ENCODE data around the gene TP53BP2. TPM values are rescaled to one million over a fixed set of nuclear protein-coding genes. Genes with fewer than 3 reads are reported as not detected.
"Not testable (repeated sequence)": the region's sequence is repeated elsewhere in the genome, so short reads cannot be mapped to it uniquely, and the experiment has no call there.

TP53BP2 gene
- polyA plus RNA-seq, 1 experiment, result 18.6 TPM

DNA sequence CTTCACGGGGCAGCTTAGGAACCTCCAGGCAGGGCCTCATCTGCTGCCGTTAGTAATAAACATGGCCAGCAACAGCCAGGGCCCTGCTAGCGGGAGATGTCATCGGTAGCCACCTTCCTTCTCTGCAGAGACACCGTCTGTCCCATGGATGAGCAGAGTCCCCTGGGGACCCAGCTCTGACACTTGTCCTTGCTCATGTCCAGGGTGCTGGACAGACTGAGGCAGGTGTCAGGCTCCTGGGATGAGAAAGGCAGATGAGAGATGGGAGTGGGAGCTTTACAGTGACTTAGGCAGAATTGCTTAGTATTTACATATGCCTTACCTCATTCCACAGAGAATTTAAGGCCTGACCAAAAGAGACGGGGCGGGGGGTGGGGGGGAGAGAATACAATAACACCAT is 108.4 kb downstream of the TP53BP2 start:
- DNase-seq (ENCODE audit: low read depth), result no peak
- no peaks in the 10 kb centered on the region for H3K27me3 ChIP-seq (ENCODE audit: control insufficient read depth, insufficient read depth, low read length)
- peaks cover 6% of the 10 kb centered on the region for H3K36me3 ChIP-seq (ENCODE audit: control insufficient read depth, insufficient read depth, low read length)
- ChIA-PET POLR2A (interaction anchor here (0.7 kb wide), 2 partner anchors 34 to 74 kb away, joined by 3 read pairs; no protein-coding TSS in a partner anchor), CTCF (interaction anchor here (0.8 to 3.7 kb wide), 2 partner anchors 11 to 26 kb away, joined by 3 to 28 read pairs; no protein-coding TSS in a partner anchor)
- no peak overlapping the region for H3K4me3 ChIP-seq (ENCODE audit: low read depth, low read length)
- TF ChIP-seq, protein P1, sequence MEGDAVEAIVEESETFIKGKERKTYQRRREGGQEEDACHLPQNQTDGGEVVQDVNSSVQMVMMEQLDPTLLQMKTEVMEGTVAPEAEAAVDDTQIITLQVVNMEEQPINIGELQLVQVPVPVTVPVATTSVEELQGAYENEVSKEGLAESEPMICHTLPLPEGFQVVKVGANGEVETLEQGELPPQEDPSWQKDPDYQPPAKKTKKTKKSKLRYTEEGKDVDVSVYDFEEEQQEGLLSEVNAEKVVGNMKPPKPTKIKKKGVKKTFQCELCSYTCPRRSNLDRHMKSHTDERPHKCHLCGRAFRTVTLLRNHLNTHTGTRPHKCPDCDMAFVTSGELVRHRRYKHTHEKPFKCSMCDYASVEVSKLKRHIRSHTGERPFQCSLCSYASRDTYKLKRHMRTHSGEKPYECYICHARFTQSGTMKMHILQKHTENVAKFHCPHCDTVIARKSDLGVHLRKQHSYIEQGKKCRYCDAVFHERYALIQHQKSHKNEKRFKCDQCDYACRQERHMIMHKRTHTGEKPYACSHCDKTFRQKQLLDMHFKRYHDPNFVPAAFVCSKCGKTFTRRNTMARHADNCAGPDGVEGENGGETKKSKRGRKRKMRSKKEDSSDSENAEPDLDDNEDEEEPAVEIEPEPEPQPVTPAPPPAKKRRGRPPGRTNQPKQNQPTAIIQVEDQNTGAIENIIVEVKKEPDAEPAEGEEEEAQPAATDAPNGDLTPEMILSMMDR (IDR thresholded peaks at IDR 0.05; ENCODE audit: insufficient read depth, low read depth, low read length), result no peak

DNA sequence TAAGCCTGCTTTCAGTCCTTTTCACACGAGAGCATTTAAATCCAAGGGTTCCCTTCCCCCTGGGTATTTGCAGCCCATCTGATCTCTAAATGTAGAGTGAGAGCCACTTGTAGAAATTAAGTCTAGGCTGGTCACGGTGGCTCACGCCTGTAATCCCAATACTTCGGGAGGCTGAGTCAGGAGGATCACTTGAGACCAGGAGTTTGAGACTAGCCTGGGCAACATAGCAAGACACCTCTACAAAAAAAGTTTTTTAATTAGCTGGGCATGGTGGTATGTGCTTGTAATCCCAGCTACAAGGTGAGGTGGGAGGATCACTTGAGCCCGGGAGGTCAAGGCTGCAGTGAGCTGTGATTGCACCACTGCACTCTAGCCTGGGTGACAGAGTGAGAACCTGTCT is 109.1 kb downstream of the TP53BP2 start:
- DNase-seq (ENCODE audit: low read depth); H3K27me3 ChIP-seq (ENCODE audit: control insufficient read depth, insufficient read depth, low read length); POLR2A ChIA-PET; H3K4me3 ChIP-seq (ENCODE audit: low read depth, low read length); H3K36me3 ChIP-seq (ENCODE audit: control insufficient read depth, insufficient read depth, low read length): not testable (repeated sequence)
- CTCF ChIA-PET, result interaction anchor here (0.8 to 3.7 kb wide), 2 partner anchors 12 to 25 kb away, joined by 3 to 28 read pairs; no protein-coding TSS in a partner anchor

DNA sequence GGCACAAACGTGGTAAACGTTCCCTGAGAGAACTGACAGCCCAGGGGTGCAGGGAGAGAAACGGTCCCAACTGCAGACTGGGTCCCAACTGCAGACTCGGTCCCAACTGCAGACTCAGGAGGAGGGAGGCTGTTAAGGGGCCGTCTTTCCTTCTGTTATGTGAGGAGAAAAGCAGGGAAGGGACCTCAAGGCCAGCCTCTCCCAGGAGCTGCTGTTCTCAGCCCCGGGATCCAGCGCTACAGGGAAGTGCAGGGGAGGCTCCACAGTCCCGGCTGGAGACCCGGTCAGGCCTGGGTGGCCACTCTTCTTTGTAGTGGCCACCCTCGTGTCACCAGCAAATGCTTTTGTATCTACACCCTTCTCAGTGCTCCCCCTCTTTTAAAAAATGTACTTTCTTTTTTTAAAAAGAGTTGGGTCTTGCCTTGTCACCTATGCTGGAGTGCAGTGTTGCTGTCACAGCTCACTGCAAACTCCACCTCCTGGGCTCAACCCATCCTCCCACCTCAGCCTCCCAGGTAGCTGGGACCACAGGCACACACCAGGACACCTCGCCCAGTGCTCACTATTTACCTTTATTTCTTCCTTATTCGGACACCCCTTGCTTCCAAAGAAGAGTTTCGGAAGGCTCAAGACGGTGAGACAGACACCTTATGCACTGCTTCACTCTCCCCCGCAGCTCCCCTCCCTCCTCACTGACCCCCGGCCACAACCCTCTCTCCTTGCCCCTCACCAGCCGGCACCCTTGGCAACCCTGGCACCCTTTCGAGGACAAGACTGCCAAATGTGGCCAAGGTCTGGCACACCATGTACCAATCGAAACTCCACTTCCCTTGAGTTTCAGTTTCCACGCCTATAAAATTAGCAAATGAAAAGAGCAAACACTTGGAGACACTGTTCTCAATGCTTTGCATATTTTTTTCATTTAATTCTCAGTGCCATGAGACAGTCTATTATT is 111.6 kb downstream of the TP53BP2 start:
- ChIA-PET POLR2A (no interaction called here), CTCF (interaction anchor here (0.6 to 2.1 kb wide), 3 partner anchors 11 to 1237 kb away, joined by 6 read pairs; no protein-coding TSS in a partner anchor)
- peaks cover 10% of the 10 kb centered on the region for H3K36me3 ChIP-seq (ENCODE audit: control insufficient read depth, insufficient read depth, low read length)
- TF ChIP-seq, protein P1 (IDR thresholded peaks at IDR 0.05; ENCODE audit: insufficient read depth, low read depth, low read length), result no peak
- no peak for DNase-seq (ENCODE audit: low read depth)
- H3K4me3 ChIP-seq (ENCODE audit: low read depth, low read length), result no peak overlapping the region
- H3K27me3 ChIP-seq (ENCODE audit: control insufficient read depth, insufficient read depth, low read length), result no peaks in the 10 kb centered on the region

DNA sequence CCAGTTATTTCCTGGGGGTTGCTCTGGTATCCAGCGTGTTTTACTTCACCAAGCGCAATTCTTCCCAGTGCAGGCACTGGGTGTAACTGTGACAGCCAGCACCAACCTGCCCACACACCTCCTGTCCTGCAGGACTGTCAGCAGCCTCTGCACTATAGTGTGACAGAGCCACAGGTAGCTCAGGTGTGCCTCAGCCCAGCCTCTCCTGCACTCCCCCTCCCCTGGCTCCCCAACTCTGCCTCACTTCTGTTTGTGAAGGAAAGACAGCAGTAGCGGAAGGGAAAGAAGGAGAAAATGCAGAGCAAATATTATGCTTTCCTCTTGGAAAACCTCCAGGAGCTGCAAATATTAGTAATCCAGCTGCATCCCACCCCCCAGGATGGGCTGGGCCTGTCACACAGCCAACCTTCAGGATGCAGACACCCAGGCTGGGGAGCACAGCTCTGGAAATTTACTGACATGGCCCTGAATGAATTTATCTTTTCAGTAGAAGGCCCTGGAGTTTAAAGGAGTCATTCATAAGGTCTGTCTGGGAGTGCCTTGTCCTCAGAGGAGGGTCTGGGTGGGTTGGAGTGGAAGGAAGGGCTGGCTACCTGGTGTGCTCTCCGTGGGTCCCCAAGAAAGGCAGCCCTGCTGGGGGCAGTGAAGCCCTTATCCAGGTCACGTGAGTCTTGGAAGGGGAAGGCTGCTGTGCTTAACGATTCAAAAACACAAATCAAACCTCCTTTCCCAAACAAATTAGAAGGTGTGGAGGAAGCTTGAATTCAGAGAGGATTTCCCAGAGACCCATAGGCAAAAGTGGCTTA is 112.6 kb downstream of the TP53BP2 start:
- ChIA-PET POLR2A (no interaction called here), CTCF (interaction anchor here (1.8 to 2.1 kb wide), 2 partner anchors 12 to 16 kb away, joined by 6 read pairs; no protein-coding TSS in a partner anchor)
- Histone ChIP-seq H3K36me3 (ENCODE audit: control insufficient read depth, insufficient read depth, low read length) (peaks cover 10% of the 10 kb centered on the region), H3K27me3 (ENCODE audit: control insufficient read depth, insufficient read depth, low read length) (no peaks in the 10 kb centered on the region), H3K4me3 (ENCODE audit: low read depth, low read length) (no peak overlapping the region)
- TF ChIP-seq, protein P1 (IDR thresholded peaks at IDR 0.05; ENCODE audit: insufficient read depth, low read depth, low read length), result no peak
- DNase-seq (ENCODE audit: low read depth), result no peak

DNA sequence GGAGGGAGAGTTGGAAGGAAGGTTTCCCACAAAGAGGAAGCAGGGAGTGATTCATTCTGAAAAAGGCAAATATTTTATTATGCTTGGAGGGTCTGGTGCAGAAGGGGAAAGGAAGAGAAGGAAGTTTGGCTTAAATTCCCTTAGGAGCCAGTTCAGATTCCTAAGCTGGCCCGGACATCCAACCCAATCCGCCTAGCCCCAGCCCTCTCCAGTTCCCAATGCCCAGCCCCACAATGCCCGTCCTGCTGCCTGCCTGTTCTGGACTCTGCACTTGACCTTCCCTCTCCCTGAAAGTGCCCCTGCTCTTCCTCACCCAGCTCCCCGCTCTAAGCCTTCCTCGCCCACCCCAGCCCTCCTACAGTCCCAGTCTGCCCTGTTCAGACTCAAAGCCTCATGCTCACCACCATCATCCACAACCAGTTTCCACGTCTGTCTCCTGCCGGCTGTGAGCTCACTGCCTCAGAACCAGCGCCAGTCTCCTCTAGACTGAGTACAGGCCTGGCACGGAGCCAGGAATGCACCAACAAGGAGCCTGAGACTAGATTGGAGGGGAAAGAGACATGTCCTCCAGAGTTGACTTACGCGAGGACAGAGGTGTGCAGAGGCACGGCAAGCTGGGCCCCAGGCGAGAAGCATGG is 114.5 kb downstream of the TP53BP2 start:
- ChIA-PET CTCF (interaction anchor here (1.0 to 4.4 kb wide), 4 partner anchors 16 to 33 kb away, joined by 3 to 30 read pairs (median 7); partner anchors contain the start of gene CAPN2), POLR2A (interaction anchor here (1.1 kb wide), 1 partner anchor 15 kb away, joined by 3 read pairs; no protein-coding TSS in a partner anchor)
- no peaks in the 10 kb centered on the region for H3K27me3 ChIP-seq (ENCODE audit: control insufficient read depth, insufficient read depth, low read length)
- H3K4me3 ChIP-seq (ENCODE audit: low read depth, low read length), result no peak overlapping the region
- DNase-seq (ENCODE audit: low read depth), result no peak
- TF ChIP-seq, protein P1 (IDR thresholded peaks at IDR 0.05; ENCODE audit: insufficient read depth, low read depth, low read length), result no peak
- peaks cover 8% of the 10 kb centered on the region for H3K36me3 ChIP-seq (ENCODE audit: control insufficient read depth, insufficient read depth, low read length)
